22Rv1 (cell line): Measurements from ENCODE around the gene DTD1.

Source experiments
- ZFX ChIP-seq: fragments of 450-650 bp; IDR thresholded peaks from 2 replicates; pipeline ENCODE4 v1.6.1; 2017; ENCODE audit warnings: antibody characterized with exemption, borderline replicate concordance
- TF ChIP-seq, protein P1 (sequence below): fragments of 450-650 bp; IDR thresholded peaks from 2 replicates; pipeline ENCODE4 v1.5.1; 2017; ENCODE audit warnings: mild to moderate bottlenecking

DNA sequence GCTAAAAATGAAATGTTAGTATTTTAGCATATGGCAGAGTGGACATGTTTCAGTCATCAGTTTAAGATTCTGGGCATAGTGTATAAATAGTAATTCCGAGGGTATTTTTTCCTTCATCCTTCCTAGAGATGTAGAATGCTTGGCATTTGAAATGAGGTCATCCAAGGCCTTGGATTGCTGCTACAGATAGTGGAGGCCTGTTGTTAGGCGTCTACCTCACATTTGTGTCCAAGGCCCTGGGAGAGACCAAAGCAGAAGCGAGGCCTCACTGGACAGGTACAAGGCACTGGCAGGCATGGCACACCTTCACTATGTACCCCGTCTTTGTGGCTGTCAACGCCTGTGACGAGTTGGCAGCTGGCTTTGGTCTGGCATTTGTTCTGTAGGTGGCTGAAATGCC lies 58.0 kb downstream of the DTD1 start:
- TF ChIP-seq, protein P1, sequence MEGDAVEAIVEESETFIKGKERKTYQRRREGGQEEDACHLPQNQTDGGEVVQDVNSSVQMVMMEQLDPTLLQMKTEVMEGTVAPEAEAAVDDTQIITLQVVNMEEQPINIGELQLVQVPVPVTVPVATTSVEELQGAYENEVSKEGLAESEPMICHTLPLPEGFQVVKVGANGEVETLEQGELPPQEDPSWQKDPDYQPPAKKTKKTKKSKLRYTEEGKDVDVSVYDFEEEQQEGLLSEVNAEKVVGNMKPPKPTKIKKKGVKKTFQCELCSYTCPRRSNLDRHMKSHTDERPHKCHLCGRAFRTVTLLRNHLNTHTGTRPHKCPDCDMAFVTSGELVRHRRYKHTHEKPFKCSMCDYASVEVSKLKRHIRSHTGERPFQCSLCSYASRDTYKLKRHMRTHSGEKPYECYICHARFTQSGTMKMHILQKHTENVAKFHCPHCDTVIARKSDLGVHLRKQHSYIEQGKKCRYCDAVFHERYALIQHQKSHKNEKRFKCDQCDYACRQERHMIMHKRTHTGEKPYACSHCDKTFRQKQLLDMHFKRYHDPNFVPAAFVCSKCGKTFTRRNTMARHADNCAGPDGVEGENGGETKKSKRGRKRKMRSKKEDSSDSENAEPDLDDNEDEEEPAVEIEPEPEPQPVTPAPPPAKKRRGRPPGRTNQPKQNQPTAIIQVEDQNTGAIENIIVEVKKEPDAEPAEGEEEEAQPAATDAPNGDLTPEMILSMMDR = no peak
- TF ChIP-seq ZFX = no peak
